IMR-90 (cell line): ENCODE data around the gene MRPL19. TPM values are rescaled to one million over a fixed set of nuclear protein-coding genes. Genes with fewer than 3 reads are reported as not detected.

Source experiments
- ATAC-seq: fragments of 200-7000 bp; cut with Tn5 transposase; 2 replicates; pipeline ENCODE4 v1.9.1; 2020; ENCODE audit warnings: low read depth, mild to moderate bottlenecking, moderate library complexity
- BruUV-seq: library from RNA; stranded (reverse); fragments of 400-500 nt; replicated peaks from 2 replicates; lab custom pipeline; 2021; lab: Mats Ljungman, UMichigan
- CTCF ChIA-PET: fragments of 300-600 bp; formaldehyde crosslinking; extraction: SDS; loops from one replicate; lab custom pipeline; 2021; ENCODE audit warnings: antibody characterized with exemption; lab: Yijun Ruan, JAX
- POLR2A ChIA-PET: fragments of 300-600 bp; sonication (Branson Sonifier 250); formaldehyde crosslinking; loops from one replicate; lab custom pipeline; 2022; ENCODE audit warnings: antibody characterized with exemption; ENCODE audit not compliant: unreplicated experiment; lab: Charles Lee
- DNase-seq: peaks from one replicate; pipeline ENCODE4 v3.0.0; 2013
- H2AFZ ChIP-seq: replicated peaks from 2 replicates; pipeline ENCODE3; 2013; ENCODE audit warnings: low read length, mild to moderate bottlenecking; ENCODE audit not compliant: poor library complexity
- H2AK5ac ChIP-seq: 2 replicates; pipeline ENCODE4 v1.6.1; 2013; ENCODE audit warnings: low read depth, low read length, inconsistent platforms
- H2AK9ac ChIP-seq: replicated peaks from 2 replicates; pipeline ENCODE3; 2013; ENCODE audit warnings: mild to moderate bottlenecking, low read depth, low read length, moderate library complexity; ENCODE audit not compliant: poor library complexity
- H2BK120ac ChIP-seq: 2 replicates; pipeline ENCODE4 v1.6.1; 2013; ENCODE audit warnings: low read depth, low read length, inconsistent platforms
- H2BK15ac ChIP-seq: 3 replicates; pipeline ENCODE4 v1.6.1; 2013; ENCODE audit warnings: low read depth, low read length, inconsistent platforms
- H2BK20ac ChIP-seq: 2 replicates; pipeline ENCODE4 v1.6.1; 2013; ENCODE audit warnings: low read depth, mild to moderate bottlenecking, inconsistent platforms, low read length, moderate library complexity
- H2BK5ac ChIP-seq: 2 replicates; pipeline ENCODE4 v1.6.1; 2013; ENCODE audit warnings: mild to moderate bottlenecking, low read depth, low read length, inconsistent platforms; ENCODE audit not compliant: poor library complexity, severe bottlenecking
- H3K14ac ChIP-seq: replicated peaks from 2 replicates; pipeline ENCODE4 v1.6.1; 2013; ENCODE audit warnings: low read depth, low read length, inconsistent platforms
- H3K18ac ChIP-seq: 2 replicates; pipeline ENCODE4 v1.6.1; 2013; ENCODE audit warnings: low read depth, low read length, control low read depth
- H3K23ac ChIP-seq: 2 replicates; pipeline ENCODE4 v1.6.1; 2013; ENCODE audit warnings: low read depth, low read length, inconsistent platforms
- H3K27ac ChIP-seq: 2 replicates; pipeline ENCODE4 v1.5.1; 2013; ENCODE audit warnings: mild to moderate bottlenecking, control low read depth, low read length; ENCODE audit not compliant: insufficient read depth
- H3K27me3 ChIP-seq: 2 replicates; pipeline ENCODE4 v1.6.1; 2013; ENCODE audit warnings: low read length; ENCODE audit not compliant: control insufficient read depth, insufficient read depth
- H3K36me3 ChIP-seq: 2 replicates; pipeline ENCODE4 v1.6.1; 2013; ENCODE audit warnings: low read length, mixed read lengths; ENCODE audit not compliant: control insufficient read depth, insufficient read depth
- H3K4ac ChIP-seq: 2 replicates; pipeline ENCODE4 v1.6.1; 2013; ENCODE audit warnings: low read depth, low read length, inconsistent platforms
- H3K4me1 ChIP-seq: 2 replicates; pipeline ENCODE4 v1.6.1; 2013; ENCODE audit warnings: low read length, mixed read lengths; ENCODE audit not compliant: control insufficient read depth, insufficient read depth
- H3K4me2 ChIP-seq: 2 replicates; pipeline ENCODE4 v1.6.1; 2013; ENCODE audit warnings: low read depth, mild to moderate bottlenecking, control low read depth, low read length, moderate library complexity
- H3K4me3 ChIP-seq: 2 replicates; pipeline ENCODE4 v1.5.1; 2013; ENCODE audit warnings: low read depth, mild to moderate bottlenecking, control low read depth, low read length, moderate library complexity; ENCODE audit not compliant: insufficient read depth
- H3K56ac ChIP-seq: 2 replicates; pipeline ENCODE4 v1.6.1; 2013; ENCODE audit warnings: low read length, inconsistent platforms; ENCODE audit not compliant: insufficient read depth; ENCODE audit errors: extremely low read depth
- H3K79me1 ChIP-seq, 2 experiments: 2 replicates each; pipeline ENCODE4 v1.6.1; 2013; ENCODE audit warnings: low read length in 2 of 2, inconsistent platforms in 1 of 2, low read depth in 1 of 2
- H3K9ac ChIP-seq: 2 replicates; pipeline ENCODE4 v1.6.1; 2013; ENCODE audit warnings: low read depth, low read length, control low read depth
- H3K9me1 ChIP-seq: 2 replicates; pipeline ENCODE4 v1.6.1; 2013; ENCODE audit warnings: low read length, inconsistent platforms; ENCODE audit not compliant: insufficient read depth
- H3K9me3 ChIP-seq: 2 replicates; pipeline ENCODE4 v1.6.1; 2013; ENCODE audit warnings: low read length; ENCODE audit not compliant: control insufficient read depth, insufficient read depth
- H4K20me1 ChIP-seq: 2 replicates; pipeline ENCODE4 v1.6.1; 2013; ENCODE audit warnings: low read length, inconsistent platforms; ENCODE audit not compliant: insufficient read depth
- H4K5ac ChIP-seq: 2 replicates; pipeline ENCODE4 v1.6.1; 2013; ENCODE audit warnings: mild to moderate bottlenecking, low read depth, low read length, control low read depth
- H4K8ac ChIP-seq, 2 experiments: 2 replicates each; pipeline ENCODE4 v1.6.1; 2013; ENCODE audit warnings: low read depth in 2 of 2, low read length in 2 of 2, control low read depth in 1 of 2, inconsistent platforms in 1 of 2
- H4K91ac ChIP-seq: 2 replicates; pipeline ENCODE4 v1.6.1; 2013; ENCODE audit warnings: low read depth, low read length, inconsistent platforms; ENCODE audit not compliant: insufficient read depth
- BHLHE40 ChIP-seq: fragments of 150-350 bp; IDR thresholded peaks from 2 replicates; pipeline ENCODE4 v1.6.1; 2016; ENCODE audit warnings: mild to moderate bottlenecking, low read depth, low read length
- CEBPB ChIP-seq: IDR thresholded peaks from 2 replicates; pipeline ENCODE4 v1.6.1; 2012; ENCODE audit warnings: low read depth, low read length, improper control_type of control experiment
- FOS ChIP-seq: fragments of 150-350 bp; IDR thresholded peaks from 2 replicates; pipeline ENCODE4 v1.6.1; 2016; ENCODE audit warnings: low read depth, low read length
- MAFK ChIP-seq: IDR thresholded peaks from 2 replicates; pipeline ENCODE4 v1.6.1; 2012; ENCODE audit warnings: low read depth, low read length, improper control_type of control experiment
- MXI1 ChIP-seq: IDR thresholded peaks from 2 replicates; pipeline ENCODE4 v1.6.1; 2012; ENCODE audit warnings: low read depth, mild to moderate bottlenecking, low read length, moderate library complexity, borderline replicate concordance
- POLR2A ChIP-seq: IDR thresholded peaks from 2 replicates; pipeline ENCODE4 v1.6.1; 2012; ENCODE audit warnings: mild to moderate bottlenecking, low read depth, low read length
- RAD21 ChIP-seq: IDR thresholded peaks from 2 replicates; pipeline ENCODE4 v1.6.1; 2012; ENCODE audit warnings: low read length, improper control_type of control experiment
- RFX5 ChIP-seq: IDR thresholded peaks from 2 replicates; pipeline ENCODE4 v1.8.0; 2012; ENCODE audit warnings: low read depth, mild to moderate bottlenecking, low read length, moderate library complexity
- SMC3 ChIP-seq: fragments of 150-350 bp; IDR thresholded peaks from 2 replicates; pipeline ENCODE4 v1.6.1; 2016; ENCODE audit warnings: low read depth, mild to moderate bottlenecking, antibody characterized with exemption, low read length, moderate library complexity
- WGBS, 2 experiments: methylation state at CpG; one replicate each; pipeline versions ENCODE4 v1.1.5 to v1.1.7; 2013; ENCODE audit warnings: missing lambda C conversion rate in 2 of 2; ENCODE audit not compliant: insufficient read length in 1 of 2; ENCODE audit errors: extremely low coverage in 2 of 2; 5-methylcytosine and 5-hydroxymethylcytosine counted together
- dilution Hi-C: fragments of 300-500 bp; cut with HindIII; formaldehyde crosslinking; loops from one replicate; pipeline ENCODE4 v1.14.3; 2018; ENCODE audit warnings: low sequenced_read_pairs; ENCODE audit not compliant: unreplicated experiment
- in situ Hi-C: fragments of 300-500 bp; cut with MboI; formaldehyde crosslinking; loops from 3 replicates; pipeline ENCODE4 v1.14.3; 2019; ENCODE audit warnings: low sequenced_read_pairs, inconsistent platforms, mixed read lengths
- intact Hi-C: fragments of 100-400 bp; cut with micrococcal nuclease; formaldehyde crosslinking; loops from 2 replicates; pipeline ENCODE4 v1.10.0; 2022
- polyA plus RNA-seq, 3 experiments: library from polyadenylated mRNA; depleted of rRNA; stranded (reverse); fragments of >200 nt; gene quantifications; 2 replicates each; pipeline ENCODE4 v1.2.3, GENCODE V29; 2012; ENCODE audit warnings: low replicate concordance in 1 of 3
- total RNA-seq: library from RNA; depleted of rRNA; stranded (reverse); fragments of >200 nt; gene quantifications from 2 replicates; pipeline ENCODE4 v1.2.3, GENCODE V29; 2012
- TF ChIP-seq, protein P1 (sequence below): conservative IDR thresholded peaks from 2 replicates; pipeline ENCODE4 v1.5.1; 2012; ENCODE audit warnings: mild to moderate bottlenecking, low read depth, low read length, improper control_type of control experiment
- TF ChIP-seq, protein P2 (sequence below): fragments of 150-350 bp; IDR thresholded peaks from 2 replicates; pipeline ENCODE4 v1.6.1; 2016; ENCODE audit warnings: low read depth, mild to moderate bottlenecking, low read length, moderate library complexity, borderline replicate concordance
- TF ChIP-seq, protein P3 (sequence below): fragments of 150-350 bp; IDR thresholded peaks from 2 replicates; pipeline ENCODE4 v1.6.1; 2017; ENCODE audit warnings: mild to moderate bottlenecking, antibody characterized with exemption, low read length, low read depth

Gene MRPL19
- total and polyA plus RNA-seq, 2 of the 4 experiments (the other 2 are of a cell fraction), result 24.8 to 28.5 TPM

DNA sequence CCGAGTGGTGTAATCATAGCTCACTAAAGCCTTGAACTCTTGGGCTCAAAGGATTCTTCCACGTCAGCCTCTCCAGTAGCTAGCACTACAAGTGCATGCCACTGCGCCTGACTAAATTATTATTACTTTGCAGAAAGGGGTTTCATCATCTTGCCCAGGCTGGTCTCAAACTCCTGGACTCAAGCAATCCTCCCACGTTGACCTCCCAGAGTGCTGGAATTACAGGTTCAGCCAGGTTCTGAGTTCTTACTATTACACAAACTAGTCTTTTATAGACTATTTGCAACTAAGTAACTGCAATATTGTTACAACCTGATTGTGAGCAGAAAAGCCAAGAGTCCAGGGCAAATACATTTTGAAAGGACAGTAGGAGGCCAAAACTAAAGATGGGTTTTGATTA, 35.9 kb upstream of the MRPL19 start:
- POLR2A ChIA-PET, result no interaction called here
- Histone ChIP-seq H3K9me3 (no peaks in the 10 kb centered on the region), H3K23ac (no peak overlapping the region), H4K5ac (no peak overlapping the region), H3K27me3 (peaks cover 24% of the 10 kb centered on the region), H3K18ac (no peak overlapping the region), H3K14ac (no peak overlapping the region), H3K79me1 (peaks cover 0 to 12% of the 10 kb centered on the region in 2 experiments; a peak in 2 of 4 replicates), H3K4me3 (no peak overlapping the region), H4K8ac (no peak overlapping the region), H2AFZ (no peak overlapping the region), H2AK5ac (no peak overlapping the region), H4K20me1 (no peaks in the 10 kb centered on the region), H2BK20ac (no peak overlapping the region), H3K36me3 (no peaks in the 10 kb centered on the region), H3K27ac (no peak overlapping the region), H2BK15ac (no peak overlapping the region), H2AK9ac (no peak overlapping the region), H4K91ac (no peak overlapping the region), H2BK5ac (no peak overlapping the region), H3K56ac (no peak overlapping the region), H3K4me2 (no peak overlapping the region), H2BK120ac (no peak overlapping the region), H3K4me1 (peaks cover 13% of the 10 kb centered on the region), H3K9me1 (peaks cover 9% of the 10 kb centered on the region), H3K4ac (no peak overlapping the region), H3K9ac (no peak overlapping the region)
- ATAC-seq (no peak), DNase-seq (no peak)
- CTCF ChIA-PET, result interaction anchor here (3.5 kb wide), 1 partner anchor 145 kb away, joined by 36 read pairs; no protein-coding TSS in a partner anchor
- in situ Hi-C loops (loop anchor here (25.0 kb wide), 3 partner anchors 398 to 923 kb away; no protein-coding TSS in a partner anchor), intact Hi-C loops (no loop called here), dilution Hi-C loops (no loop called here)
- no TSS peak for BruUV-seq
- 76% methylated on average over 2 of the region's 4 CpGs; no CpG with 5 or more reads in 1 of the 2 experiments for WGBS, 2 experiments
- TF ChIP-seq, protein P1, sequence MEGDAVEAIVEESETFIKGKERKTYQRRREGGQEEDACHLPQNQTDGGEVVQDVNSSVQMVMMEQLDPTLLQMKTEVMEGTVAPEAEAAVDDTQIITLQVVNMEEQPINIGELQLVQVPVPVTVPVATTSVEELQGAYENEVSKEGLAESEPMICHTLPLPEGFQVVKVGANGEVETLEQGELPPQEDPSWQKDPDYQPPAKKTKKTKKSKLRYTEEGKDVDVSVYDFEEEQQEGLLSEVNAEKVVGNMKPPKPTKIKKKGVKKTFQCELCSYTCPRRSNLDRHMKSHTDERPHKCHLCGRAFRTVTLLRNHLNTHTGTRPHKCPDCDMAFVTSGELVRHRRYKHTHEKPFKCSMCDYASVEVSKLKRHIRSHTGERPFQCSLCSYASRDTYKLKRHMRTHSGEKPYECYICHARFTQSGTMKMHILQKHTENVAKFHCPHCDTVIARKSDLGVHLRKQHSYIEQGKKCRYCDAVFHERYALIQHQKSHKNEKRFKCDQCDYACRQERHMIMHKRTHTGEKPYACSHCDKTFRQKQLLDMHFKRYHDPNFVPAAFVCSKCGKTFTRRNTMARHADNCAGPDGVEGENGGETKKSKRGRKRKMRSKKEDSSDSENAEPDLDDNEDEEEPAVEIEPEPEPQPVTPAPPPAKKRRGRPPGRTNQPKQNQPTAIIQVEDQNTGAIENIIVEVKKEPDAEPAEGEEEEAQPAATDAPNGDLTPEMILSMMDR, result no peak
- TF ChIP-seq RFX5, result no peak
- TF ChIP-seq BHLHE40, result no peak
- no peak for TF ChIP-seq RAD21
- TF ChIP-seq, protein P2, sequence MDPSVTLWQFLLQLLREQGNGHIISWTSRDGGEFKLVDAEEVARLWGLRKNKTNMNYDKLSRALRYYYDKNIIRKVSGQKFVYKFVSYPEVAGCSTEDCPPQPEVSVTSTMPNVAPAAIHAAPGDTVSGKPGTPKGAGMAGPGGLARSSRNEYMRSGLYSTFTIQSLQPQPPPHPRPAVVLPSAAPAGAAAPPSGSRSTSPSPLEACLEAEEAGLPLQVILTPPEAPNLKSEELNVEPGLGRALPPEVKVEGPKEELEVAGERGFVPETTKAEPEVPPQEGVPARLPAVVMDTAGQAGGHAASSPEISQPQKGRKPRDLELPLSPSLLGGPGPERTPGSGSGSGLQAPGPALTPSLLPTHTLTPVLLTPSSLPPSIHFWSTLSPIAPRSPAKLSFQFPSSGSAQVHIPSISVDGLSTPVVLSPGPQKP, result no peak
- TF ChIP-seq MXI1, result no peak
- TF ChIP-seq MAFK, result no peak
- TF ChIP-seq FOS, result no peak
- TF ChIP-seq CEBPB, result no peak
- TF ChIP-seq, protein P3, sequence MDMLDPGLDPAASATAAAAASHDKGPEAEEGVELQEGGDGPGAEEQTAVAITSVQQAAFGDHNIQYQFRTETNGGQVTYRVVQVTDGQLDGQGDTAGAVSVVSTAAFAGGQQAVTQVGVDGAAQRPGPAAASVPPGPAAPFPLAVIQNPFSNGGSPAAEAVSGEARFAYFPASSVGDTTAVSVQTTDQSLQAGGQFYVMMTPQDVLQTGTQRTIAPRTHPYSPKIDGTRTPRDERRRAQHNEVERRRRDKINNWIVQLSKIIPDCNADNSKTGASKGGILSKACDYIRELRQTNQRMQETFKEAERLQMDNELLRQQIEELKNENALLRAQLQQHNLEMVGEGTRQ, result no peak
- no peak for TF ChIP-seq POLR2A
- no peak for TF ChIP-seq SMC3
